ENCODE measurements around the gene GPLD1.
"Not testable (repeated sequence)": the region's sequence is repeated elsewhere in the genome, so short reads cannot be mapped to it uniquely, and the experiment has no call there.

Gene GPLD1

DNA sequence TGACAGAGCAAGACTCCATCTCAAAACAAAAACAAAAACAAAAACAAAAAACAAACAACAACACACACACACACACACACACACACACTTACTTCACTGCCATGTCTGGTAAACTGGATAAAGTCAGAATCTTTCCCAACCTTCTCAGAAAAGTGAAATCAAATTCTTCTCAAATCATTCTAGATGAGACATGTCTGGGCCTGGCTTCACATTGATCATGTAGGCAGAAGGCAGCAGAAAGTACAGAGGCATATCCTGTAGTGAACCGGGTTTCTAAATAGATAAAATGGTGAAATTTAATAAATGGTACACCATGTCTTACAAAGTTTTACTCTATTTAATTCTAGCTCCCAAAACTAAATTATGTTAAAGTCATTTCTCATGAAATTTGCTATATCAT is 101.6 kb downstream of the GPLD1 start:
- no peak for TF ChIP-seq CTCF (IDR thresholded peaks at IDR 0.05)
- Histone ChIP-seq H3K36me3 (no peaks in the 10 kb centered on the region), H3K27ac (no peak overlapping the region), H3K4me1 (no peaks in the 10 kb centered on the region), H3K9me3 (no peaks in the 10 kb centered on the region), H3K4me3 (no peak overlapping the region), H3K27me3 (no peaks in the 10 kb centered on the region)
- DNase-seq, result no peak
- intact Hi-C loops (cut with DNase I; ENCODE audit: low total_unique reads), result no loop called here

DNA sequence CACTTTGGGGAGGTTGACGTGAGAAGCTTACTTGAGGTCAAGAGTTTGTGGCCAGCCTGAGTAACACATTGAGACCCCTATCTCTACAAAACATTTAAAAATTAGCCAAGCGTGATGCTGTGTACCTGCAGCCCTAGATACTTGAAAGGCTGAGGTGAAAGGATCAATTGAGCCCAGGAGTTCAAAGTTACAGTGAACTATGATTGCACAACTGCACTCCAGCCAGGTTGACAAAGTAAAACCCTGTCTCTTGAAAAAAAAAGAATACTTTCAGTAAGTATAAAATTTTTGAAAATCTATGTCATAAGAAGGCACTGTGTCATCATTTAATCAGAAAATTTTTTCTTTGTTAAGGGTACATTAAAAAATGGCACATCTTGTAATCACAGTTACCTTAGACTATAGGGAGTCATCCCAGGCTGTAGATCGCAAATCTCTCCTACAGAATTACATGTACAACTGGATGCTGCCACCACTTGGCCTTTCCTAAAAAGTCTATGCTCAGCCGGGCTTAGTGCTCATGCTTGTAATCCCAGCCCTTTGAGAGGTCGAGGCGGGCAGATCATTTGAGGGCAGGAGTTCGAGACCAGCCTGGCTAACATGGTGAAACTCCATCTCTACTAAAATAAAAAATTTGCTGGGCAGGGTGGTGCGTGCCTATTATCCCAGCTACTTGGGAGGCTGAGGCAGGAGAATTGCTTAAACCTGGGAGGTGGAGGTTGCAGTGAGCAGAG is 103.7 kb downstream of the GPLD1 start:
- intact Hi-C loops (cut with DNase I; ENCODE audit: low total_unique reads), result no loop called here
- DNase-seq, result no peak
- Histone ChIP-seq H3K27ac (no peak overlapping the region), H3K36me3 (no peaks in the 10 kb centered on the region), H3K9me3 (no peaks in the 10 kb centered on the region), H3K27me3 (no peaks in the 10 kb centered on the region), H3K4me3 (no peak overlapping the region), H3K4me1 (no peaks in the 10 kb centered on the region)
- TF ChIP-seq CTCF (IDR thresholded peaks at IDR 0.05), result no peak

- intact Hi-C loops (cut with DNase I; ENCODE audit: low total_unique reads); H3K9me3 ChIP-seq: not testable (repeated sequence)
These were observed 104.8 kb downstream of the GPLD1 start for GRCh38 chr6:24384369-24385130.

DNA sequence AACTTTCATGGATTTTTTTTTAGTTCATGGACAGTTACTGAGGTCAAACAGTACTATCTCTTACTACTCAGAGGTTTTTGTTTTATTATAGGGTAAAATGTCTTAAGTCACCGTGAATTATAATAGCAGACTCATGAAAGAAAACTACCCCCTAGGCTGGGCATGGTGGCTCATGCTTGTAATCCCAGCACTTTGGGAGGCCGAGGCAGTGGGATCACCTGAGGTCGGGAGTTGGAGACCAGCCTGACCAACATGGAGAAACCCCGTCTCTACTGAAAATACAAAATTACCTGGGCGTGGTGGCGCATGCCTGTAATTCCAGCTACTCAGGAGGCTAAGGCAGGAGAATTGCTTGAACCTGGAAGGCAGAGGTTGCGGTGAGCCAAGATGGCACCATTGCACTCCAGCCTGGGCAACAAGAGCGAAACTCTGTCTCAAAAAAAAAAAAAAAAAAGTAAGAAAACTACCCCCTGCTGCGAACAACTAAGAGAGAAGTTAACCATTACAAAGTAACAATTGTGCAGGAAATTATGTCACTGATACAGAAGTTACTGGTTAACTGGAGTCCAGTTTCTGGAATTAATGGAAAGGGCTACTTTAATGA is 106.4 kb downstream of the GPLD1 start:
- H3K27me3 ChIP-seq; H3K4me3 ChIP-seq; H3K36me3 ChIP-seq; DNase-seq; H3K9me3 ChIP-seq; H3K4me1 ChIP-seq; intact Hi-C loops (cut with DNase I; ENCODE audit: low total_unique reads); H3K27ac ChIP-seq: not testable (repeated sequence)

More at GRCh38 chr6:24384369-24385130, 104.8 kb downstream of the GPLD1 start:
- H3K4me3 ChIP-seq, H3K4me1 ChIP-seq, H3K27me3 ChIP-seq, H3K27ac ChIP-seq, H3K36me3 ChIP-seq, DNase-seq: not testable (repeated sequence)

GRCh38 chr6:24382220-24382540 is 107.2 kb downstream of the GPLD1 start:
- H3K9me3 ChIP-seq, result no peaks in the 10 kb centered on the region
- H3K27ac ChIP-seq, result no peak overlapping the region
- no peak overlapping the region for H3K4me3 ChIP-seq
- no peak for TF ChIP-seq CTCF (IDR thresholded peaks at IDR 0.05)
- intact Hi-C loops (cut with DNase I; ENCODE audit: low total_unique reads), result no loop called here
- no peak for DNase-seq
- H3K36me3 ChIP-seq, result no peaks in the 10 kb centered on the region
- H3K27me3 ChIP-seq, result no peaks in the 10 kb centered on the region
- no peaks in the 10 kb centered on the region for H3K4me1 ChIP-seq

- TF ChIP-seq CTCF (IDR thresholded peaks at IDR 0.05), result no peak
- Histone ChIP-seq H3K36me3 (no peaks in the 10 kb centered on the region), H3K27me3 (no peaks in the 10 kb centered on the region), H3K9me3 (no peaks in the 10 kb centered on the region), H3K27ac (no peak overlapping the region), H3K4me3 (no peak overlapping the region), H3K4me1 (no peaks in the 10 kb centered on the region)
- intact Hi-C loops (cut with DNase I; ENCODE audit: low total_unique reads), result no loop called here
- DNase-seq, result no peak
These were observed 107.7 kb downstream of the GPLD1 start for GRCh38 chr6:24381476-24382219.

Measured in tibial artery (tissue), 4 donors.